GM18505 (cell line): Measurements from ENCODE around the gene SDS.

ENCODE experiments used
- ATAC-seq: cut with Tn5 transposase; IDR thresholded peaks from one replicate; pipeline ENCODE4 v1.9.1; 2021; ENCODE audit not compliant: unreplicated experiment
- POLR2A ChIP-seq: IDR thresholded peaks from 4 replicates; pipeline ENCODE4 v1.6.1; 2011; ENCODE audit warnings: borderline replicate concordance; ENCODE audit not compliant: insufficient read depth, insufficient read length; ENCODE audit errors: extremely low read depth

SDS gene

DNA sequence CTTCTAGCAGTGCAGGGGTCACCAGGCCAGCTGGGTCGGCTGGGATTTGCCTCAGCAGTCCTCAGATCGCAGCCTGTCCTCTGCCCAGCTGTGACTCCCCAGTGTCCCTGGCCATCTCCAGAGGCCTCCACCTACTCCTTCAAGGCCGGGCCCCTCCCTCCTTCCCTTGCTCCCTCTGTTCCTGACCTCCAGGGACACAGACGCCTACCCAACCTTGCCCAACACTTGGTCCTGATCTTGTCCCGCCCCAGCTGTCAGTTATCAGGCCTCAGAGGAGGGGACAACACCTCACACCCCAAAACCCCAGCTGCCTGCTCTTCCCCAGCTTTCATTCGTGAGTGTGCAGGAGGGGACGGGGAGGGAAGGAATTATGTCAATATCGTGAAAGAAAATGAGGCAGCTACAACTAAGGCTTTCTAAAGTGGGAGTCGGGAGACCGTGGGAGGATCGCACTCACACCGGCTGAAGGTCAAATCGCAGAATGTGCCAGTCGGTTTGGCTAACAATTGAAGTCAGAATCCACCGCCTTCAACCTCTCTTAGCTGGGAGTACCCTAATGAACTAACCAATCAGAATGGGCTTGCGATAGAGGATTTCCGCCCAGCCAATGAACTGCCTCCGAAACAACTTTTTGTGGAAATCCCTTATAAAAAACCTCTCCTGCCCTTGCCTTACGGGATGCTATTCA, 54.7 kb downstream of the SDS start:
- TF ChIP-seq POLR2A = no peak
- no peak for ATAC-seq

- ATAC-seq = no peak
- TF ChIP-seq POLR2A = no peak
These were observed 55.8 kb downstream of the SDS start for GRCh38 chr12:113347892-113348291.

DNA sequence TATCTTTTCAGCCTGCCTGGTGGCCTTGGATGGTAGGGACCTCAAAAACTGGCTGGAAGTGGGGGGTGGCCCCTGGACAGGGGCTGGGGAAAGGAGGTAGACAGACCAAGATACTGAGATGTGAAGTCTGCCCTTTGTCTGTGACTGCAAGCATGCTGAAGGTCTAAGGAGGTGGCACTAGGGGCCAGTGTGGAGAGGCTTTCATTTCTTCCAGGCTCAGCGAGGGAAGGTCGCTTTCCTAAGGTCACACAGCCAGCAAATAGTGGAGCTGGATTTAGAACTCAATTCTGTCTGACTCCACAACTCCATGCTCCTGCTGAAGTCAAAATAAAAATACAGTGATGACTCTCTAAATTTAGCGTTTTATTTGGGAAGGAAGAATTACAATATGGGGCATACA, 56.6 kb downstream of the SDS start:
- no peak for ATAC-seq
- no peak for TF ChIP-seq POLR2A

- TF ChIP-seq POLR2A = no peak
- ATAC-seq = no peak
These were observed 57.3 kb downstream of the SDS start for GRCh38 chr12:113346353-113346752.

DNA sequence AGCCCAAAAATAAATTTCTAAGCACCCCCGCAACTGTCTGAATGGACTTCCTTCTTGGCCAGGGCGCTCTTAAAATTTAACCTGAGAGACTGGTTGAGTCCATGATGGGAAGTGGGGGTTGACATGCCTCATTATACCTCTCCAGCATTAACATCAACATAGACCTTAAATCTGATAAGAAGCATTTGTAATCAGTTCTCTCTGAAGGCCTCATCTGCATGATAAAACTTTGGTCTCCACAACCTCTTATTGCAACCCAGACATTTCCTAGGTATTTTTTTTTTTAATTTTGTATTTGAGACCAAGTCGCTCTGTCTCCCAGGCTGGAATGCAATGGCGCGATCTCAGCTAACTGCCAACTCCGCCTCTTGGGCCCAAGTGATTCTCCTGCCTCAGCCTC, 58.4 kb downstream of the SDS start:
- no peak for ATAC-seq
- TF ChIP-seq POLR2A = no peak
